ENCODE data around the gene NBPF1.
"Not testable (repeated sequence)": the region's sequence is repeated elsewhere in the genome, so short reads cannot be mapped to it uniquely, and the experiment has no call there.

The NBPF1 gene

DNA sequence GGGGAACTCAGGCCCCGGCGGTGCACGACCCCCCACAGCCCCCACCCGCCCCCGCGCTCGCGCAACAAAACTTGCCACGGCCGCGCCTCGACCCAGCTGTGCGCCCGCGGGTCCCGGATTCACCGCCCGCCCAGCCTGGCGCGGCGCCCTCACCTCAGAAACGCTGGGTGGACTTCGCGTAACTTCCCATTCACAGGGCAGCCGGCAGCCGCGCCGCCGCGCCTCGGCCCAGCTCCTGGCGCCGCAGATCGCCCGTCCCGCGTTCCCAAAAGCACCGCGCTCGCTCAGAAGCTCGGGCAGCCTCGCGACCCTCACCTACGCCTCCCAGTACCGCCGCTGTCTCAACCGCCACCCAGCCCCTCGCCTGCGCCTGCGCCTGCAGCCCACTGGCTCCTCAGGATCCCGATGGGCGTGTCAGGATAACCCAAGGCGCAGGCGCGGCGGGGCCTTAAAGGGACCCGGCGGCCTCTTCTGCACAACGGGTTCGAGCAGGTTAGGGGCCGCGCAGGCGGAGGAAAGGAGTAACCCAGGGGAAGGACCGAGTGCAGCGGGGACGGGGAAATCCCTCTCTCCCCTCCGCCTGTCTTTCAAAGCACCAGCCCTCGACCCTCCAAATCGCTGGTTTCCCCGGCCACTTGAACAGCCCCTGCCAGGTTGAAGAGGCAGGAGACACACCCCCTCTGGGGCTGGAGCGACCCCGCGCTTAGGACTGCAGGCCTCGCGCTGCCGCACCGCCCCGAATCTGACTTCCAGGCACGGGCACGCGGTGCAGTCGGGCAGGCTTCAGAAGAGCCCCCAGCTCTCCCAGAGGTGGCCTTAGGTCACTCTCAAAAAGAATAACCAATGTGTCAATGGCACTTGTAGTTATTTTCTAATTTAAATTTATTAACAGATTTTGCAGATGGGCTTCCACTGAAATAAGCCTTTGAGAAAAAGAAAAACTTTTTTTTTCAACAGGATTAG lies at the start of gene NBPF1:
Gene NBPF1, minus strand, starts transcription at position 380 of the 963 bp plus-strand sequence.
- TF ChIP-seq POLR2A (IDR thresholded peaks at IDR 0.05; ENCODE audit: low read length) (no peak), GATA1 (IDR thresholded peaks at IDR 0.05; ENCODE audit: low read depth, low read length) (no peak)
- DNase-seq: peak; percentile 91 to 92

DNA sequence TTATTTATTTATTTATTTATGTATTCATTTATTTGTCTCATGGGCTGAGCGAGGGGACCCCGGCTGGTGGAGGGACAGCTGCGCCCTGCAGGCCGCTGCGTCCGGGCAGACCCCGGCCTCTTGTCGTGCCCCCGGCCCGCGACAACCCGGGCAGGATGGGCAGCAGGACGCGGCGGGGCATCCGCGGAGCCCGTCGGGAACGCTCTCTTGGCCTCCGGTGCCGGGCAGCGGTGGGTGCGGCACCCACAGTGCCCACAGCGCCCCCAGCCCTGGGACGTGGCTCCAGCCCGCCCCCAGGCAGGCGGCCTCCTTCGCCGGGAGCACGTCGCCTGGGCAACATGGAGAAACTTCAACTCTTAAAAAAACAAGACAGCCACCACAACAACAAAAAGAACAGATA lies 44.9 kb upstream of the NBPF1 start:
- not testable (repeated sequence) for DNase-seq

DNA sequence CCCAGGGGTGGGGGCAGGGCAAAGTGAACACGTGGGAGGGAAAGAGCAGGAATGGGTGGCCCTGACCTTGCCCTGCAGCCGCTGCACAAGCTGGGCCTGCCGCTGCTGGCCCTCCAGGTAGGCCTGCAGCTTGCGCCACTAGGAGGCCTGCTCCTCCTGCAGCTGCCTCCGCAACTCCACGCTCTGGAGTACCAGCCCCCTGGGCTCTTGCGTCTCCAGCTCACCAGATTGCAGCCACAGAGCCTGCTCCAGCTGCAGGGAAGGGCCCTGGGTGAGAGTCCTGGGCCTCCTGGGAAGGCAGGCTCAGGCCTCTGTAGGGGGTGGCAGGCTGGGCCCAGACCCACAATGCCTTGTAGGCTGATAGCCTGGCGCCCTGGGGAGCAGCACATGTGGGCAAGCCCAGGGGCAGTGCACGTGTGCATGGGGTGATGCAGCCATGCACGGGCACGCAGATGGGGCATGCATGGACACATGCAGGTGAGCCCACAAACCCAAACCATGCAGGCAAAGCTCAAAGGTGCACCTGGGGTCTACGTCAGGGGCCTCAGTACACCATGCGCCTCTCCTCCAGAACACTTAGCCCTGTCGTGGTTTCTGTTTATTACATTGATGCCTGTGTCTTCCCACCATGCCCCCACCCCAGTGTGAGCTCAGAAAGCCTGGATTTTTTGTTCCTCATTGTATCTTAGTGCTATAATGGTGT lies 43.8 kb upstream of the NBPF1 start:
- DNase-seq: not testable (repeated sequence)

DNA sequence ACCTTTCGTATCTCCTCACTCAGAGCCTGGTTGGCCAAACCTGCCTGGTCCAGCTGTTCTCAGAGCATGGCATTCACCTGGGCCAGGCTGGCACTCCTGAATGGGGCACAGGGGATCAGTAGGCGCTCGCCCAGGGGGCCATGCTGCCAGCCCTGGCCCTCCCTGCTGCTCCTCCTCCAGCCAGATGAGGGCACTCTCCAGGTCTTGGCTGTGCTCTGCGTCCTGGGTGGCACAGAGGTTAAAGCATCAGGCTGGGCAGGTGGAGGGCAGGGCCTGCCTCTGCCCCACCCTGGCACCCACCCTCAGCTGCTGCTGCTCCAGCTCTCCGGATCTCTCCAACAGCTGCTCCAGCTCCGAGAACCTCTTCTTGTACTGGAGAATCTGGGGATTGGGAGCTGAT lies 43.2 kb upstream of the NBPF1 start:
- DNase-seq: not testable (repeated sequence)

DNA sequence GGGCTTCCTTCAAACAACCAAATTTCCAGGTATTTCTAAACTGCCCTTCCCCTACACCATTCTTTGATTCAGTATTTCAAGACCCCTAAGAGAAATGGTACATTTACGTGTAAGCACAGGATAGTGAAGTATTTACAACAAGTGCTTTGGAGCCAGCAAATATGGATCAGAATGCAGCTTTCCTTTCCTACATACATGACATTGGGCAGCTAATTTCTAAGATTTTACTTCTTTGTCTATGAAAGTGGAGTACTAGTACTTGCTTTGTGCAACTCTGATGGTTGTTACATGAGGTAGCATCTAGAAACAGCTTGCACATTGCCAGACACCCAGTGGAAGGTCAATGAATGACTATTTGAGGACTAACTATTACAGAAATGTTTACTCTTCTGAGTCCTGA lies 38.2 kb upstream of the NBPF1 start:
- not testable (repeated sequence) for DNase-seq

DNA sequence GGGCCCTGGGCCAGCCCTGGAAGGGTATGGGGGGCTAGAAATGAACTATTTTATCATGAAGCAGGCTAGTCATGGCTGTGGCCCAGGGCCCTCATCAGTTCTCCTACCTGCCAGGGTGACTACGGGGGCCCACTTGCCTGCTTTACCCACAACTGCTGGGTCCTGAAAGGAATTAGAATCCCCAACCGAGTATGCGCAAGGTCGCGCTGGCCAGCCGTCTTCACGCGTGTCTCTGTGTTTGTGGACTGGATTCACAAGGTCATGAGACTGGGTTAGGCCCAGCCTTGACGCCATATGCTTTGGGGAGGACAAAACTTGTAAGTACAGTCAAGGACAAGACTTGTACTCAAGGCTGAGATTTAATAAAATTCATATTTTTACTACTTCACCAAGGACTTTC lies 36.6 kb upstream of the NBPF1 start:
- not testable (repeated sequence) for DNase-seq

DNA sequence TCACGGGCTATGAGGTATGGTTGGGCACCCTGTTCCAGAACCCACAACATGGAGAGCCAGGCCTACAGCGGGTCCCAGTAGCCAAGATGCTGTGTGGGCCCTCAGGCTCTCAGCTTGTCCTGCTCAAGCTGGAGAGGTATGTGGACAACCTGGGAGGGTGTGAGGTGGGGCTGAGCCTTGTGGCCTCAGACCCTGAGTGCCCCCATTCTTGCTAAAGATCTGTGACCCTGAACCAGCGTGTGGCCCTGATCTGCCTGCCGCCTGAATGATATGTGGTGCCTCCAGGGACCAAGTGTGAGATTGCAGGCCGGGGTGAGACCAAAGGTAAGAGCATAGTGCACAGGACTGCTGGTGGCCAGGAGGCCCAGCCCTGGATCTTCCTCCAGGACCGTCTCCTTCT lies 36.0 kb upstream of the NBPF1 start:
- DNase-seq: not testable (repeated sequence)

DNA sequence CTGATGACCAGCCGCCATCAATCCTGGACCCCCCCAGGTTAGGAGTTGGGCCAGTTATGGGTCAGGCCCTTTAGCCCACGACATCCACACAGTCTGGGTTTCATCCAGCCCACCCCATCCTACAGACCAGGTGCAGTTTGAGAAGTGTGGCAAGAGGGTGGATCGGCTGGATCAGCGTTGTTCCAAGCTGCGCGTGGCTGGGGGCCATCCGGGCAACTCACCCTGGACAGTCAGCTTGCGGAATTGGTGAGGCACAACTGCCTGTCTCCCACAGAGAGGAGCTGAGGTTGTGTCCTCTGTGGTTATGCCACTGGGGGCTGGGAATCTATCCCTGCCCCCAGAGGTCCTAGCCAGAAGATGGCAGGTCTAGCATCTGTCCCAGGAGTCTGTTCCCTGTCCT lies 35.4 kb upstream of the NBPF1 start:
- DNase-seq: not testable (repeated sequence)

DNA sequence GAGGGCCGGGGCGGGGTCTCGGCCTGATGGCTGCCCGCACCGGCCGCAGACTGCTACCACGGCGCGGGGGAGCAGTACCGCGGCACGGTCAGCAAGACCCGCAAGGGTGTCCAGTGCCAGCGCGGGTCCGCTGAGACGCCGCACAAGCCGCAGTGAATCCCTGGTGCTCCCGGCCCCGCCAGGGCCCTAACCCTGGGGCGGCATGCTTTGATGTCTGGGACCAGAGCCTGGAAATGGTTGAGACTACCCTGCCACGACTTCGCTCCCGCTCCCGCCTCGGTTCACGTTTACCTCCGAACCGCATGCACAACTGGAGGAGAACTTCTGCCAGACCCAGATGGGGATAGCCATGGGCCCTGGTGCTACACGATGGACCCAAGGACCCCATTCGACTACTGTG lies 34.9 kb upstream of the NBPF1 start:
- DNase-seq: not testable (repeated sequence)

DNA sequence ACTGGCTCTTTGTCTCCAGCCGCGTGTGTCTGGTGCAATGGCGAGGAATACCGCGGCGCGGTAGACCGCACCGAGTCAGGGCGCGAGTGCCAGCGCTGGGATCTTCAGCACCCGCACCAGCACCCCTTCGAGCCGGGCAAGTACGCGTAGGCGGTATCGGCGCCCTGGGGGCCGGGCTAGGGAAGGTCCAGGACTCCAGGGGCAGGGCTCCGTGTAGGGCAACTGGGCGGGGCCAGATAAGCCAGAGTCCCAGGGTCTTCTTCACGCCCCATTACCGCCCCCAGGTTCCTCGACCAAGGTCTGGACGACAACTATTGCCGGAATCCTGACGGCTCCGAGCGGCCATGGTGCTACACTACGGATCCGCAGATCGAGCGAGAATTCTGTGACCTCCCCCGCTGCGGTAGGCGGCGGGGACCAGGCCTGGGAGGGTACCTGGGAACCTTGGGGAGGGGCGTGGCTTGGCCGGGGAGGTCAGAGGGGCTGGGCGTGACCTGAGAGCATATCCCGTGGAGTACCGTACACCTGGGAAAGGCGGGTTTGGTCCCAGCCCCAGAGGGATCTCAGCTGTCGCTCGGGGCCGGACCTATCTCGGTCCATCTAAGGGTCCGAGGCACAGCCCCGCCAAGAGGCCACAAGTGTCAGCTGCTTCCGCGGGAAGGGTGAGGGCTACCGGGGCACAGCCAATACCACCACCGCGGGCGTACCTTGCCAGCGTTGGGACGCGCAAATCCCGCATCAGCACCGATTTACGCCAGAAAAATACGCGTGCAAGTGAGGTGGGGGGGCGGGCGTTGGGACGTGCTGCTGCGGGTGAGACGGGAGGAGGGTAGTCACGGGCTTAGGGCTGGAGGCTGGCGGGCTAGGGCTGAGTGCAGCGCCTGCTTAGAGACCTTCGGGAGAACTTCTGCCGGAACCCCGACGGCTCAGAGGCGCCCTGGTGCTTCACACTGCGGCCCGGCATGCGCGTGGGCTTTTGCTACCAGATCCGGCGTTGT lies 34.1 kb upstream of the NBPF1 start:
- not testable (repeated sequence) for DNase-seq

DNA sequence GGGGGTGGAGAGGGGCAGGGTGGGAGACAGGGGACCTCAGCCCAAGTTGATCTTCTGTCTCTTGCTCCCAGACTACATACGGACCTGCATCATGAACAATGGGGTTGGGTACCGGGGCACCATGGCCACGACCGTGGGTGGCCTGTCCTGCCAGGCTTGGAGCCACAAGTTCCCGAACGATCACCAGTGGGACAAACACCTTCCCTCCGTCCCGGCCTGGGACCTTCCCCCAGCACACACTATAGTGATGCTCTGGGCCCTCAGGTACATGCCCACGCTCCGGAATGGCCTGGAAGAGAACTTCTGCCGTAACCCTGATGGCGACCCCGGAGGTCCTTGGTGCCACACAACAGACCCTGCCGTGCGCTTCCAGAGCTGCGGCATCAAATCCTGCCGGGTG lies 33.4 kb upstream of the NBPF1 start:
- not testable (repeated sequence) for DNase-seq

DNA sequence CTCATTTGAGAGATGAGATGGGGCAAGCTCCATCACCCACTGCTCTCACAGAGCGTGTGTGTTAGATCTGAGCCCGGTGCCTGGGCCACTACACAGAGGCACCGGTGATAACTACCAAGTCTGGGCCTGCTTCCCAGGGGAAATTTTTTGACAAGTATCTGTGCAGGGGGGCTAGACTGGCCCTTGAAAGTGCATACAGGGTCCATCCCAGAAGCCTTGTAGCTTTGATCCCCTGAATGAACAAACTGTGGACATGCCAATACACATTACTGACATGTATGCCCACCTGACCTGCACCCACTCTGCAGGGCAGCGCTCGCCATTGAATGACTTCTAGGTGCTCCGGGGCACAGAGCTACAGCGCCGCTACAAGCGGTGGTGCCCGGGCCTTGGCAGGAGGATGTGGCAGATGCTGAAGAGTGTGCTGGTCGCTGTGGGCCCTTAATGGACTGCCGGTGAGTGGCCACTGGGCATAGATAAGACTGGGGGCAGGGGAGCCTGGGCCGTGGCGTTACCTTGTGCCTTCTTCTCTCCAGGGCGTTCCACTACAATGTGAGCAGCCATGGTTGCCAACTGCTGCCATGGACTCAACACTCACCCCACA lies 32.8 kb upstream of the NBPF1 start:
- DNase-seq: not testable (repeated sequence)

DNA sequence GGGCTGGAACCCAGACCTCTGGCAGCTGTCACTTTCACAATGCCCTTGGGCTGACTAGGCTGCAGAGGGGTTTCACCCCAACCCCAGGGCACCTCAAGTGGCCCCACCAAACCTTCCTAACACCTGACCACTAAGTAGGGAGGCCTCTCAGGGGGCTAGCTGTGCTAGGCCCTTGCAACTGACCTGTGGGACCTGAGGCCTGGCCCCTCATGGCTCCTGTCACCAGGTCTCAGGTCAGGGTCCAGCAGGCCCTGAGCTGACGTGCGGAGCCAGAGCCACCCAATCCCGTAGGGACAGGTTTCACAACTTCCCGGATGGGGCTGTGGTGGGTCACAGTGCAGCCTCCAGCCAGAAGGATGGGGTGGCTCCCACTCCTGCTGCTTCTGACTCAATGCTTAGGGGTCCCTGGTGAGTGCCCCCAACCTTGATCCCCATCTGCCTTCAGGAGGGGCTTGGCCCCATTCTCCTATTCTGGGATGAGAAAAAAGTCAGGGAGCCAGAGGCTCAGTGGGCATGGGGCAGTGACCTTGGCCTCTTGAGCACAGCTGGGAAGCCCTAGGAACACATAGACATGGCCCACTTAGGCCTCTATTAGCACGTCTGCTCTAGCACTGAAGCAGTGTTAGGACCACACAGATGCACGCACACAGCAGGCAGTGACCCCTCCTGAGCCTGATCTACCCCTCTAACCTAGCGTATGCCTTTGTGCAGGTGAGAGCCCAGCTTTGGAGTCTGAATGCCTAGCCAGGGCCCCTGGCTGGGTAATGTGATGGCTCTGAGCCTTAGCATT lies 32.1 kb upstream of the NBPF1 start:
- peak in 1 of 2 experiments; percentile 84 for DNase-seq

DNA sequence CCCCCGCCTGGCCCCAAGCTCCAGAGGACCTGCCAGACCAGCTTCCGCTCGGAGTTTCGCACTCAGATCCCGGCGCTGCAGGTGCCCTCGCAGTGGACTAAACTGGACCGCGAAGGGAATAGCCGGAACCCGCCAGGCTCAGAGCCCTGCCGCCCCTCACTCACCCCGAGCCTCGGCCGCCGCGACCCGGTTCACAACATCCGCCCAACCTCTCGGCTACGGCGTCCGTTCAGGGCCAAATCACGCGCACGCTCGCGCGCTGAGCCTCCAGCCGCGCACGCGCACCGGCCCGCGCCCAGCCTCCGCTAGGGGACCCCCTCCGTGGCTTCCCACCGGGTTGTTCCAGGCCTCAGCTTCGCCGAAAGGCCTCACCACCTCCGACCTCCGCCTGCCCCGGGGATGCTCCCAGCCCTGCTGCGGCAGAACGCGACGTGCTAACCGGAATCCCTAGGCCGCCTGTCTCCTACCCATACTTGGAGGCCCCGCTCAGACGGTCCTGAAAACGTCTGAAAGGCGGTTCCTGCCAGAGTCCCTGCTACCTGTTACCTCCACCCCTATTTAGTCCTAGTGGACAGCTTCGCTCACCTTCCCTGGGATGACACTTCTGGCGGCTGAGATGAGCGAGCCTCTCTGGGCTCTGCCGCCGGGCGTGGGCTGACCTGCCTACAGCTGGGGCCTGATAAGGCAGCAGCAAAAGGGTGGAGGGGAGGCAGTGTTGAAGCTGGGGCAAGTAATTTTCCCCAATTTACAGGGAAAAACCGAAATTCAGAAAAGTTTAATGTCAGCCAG lies 31.3 kb upstream of the NBPF1 start:
- DNase-seq: peak in 1 of 2 experiments; percentile 97
- TF ChIP-seq POLR2A (IDR thresholded peaks at IDR 0.05; ENCODE audit: low read length) (peak; percentile 88), GATA1 (IDR thresholded peaks at IDR 0.05; ENCODE audit: low read depth, low read length) (peak; percentile 22)

Data from erythroblast (primary cell).